Hepatocyte (in vitro differentiated cells): ENCODE data around the gene THEMIS2. TPM values are rescaled to one million over a fixed set of nuclear protein-coding genes. Genes with fewer than 3 reads are reported as not detected.
A peak's percentile ranks its signal among the peaks of the same experiment; 100 is the strongest.
"Not testable (repeated sequence)": the region's sequence is repeated elsewhere in the genome, so short reads cannot be mapped to it uniquely, and the experiment has no call there.

Experiments used
- DNase-seq: peaks from one replicate; pipeline ENCODE4 v3.0.0-alpha.2; 2016; ENCODE audit warnings: low spot score
- H2AFZ ChIP-seq: fragments of 200-600 bp; sonication (generic); 2 replicates; pipeline ENCODE4 v1.6.0; 2016; ENCODE audit warnings: antibody characterized with exemption, mild to moderate bottlenecking
- H3K27ac ChIP-seq: fragments of 200-600 bp; sonication (generic); 2 replicates; pipeline ENCODE4 v1.5.1; 2016; ENCODE audit warnings: mild to moderate bottlenecking
- H3K27me3 ChIP-seq: fragments of 200-600 bp; sonication (generic); 2 replicates; pipeline ENCODE4 v1.6.1; 2016
- H3K36me3 ChIP-seq: fragments of 200-600 bp; sonication (generic); replicated peaks from 2 replicates; pipeline ENCODE4 v1.5.1; 2016; ENCODE audit warnings: low read depth; ENCODE audit not compliant: insufficient read depth
- H3K4me1 ChIP-seq: fragments of 200-600 bp; sonication (generic); 2 replicates; pipeline ENCODE4 v1.5.1; 2016; ENCODE audit warnings: mild to moderate bottlenecking, moderate library complexity; ENCODE audit not compliant: insufficient read depth
- H3K4me2 ChIP-seq: fragments of 200-600 bp; sonication (generic); 2 replicates; pipeline ENCODE4 v1.6.0; 2016
- H3K4me3 ChIP-seq: fragments of 200-600 bp; sonication (generic); 2 replicates; pipeline ENCODE4 v1.5.1; 2016; ENCODE audit warnings: mild to moderate bottlenecking
- H3K79me2 ChIP-seq: fragments of 200-600 bp; sonication (generic); 2 replicates; pipeline ENCODE4 v1.6.0; 2017; ENCODE audit warnings: mild to moderate bottlenecking
- H3K9me2 ChIP-seq: fragments of 200-600 bp; sonication (generic); replicated peaks from 2 replicates; pipeline ENCODE4 v1.6.0; 2017; ENCODE audit warnings: mild to moderate bottlenecking; ENCODE audit not compliant: insufficient read depth
- H3K9me3 ChIP-seq: fragments of 200-600 bp; sonication (generic); 2 replicates; pipeline ENCODE4 v1.5.1; 2016; ENCODE audit warnings: low read depth, mild to moderate bottlenecking
- H4K20me1 ChIP-seq: fragments of 200-600 bp; sonication (generic); 2 replicates; pipeline ENCODE4 v1.6.0; 2016; ENCODE audit warnings: mild to moderate bottlenecking; ENCODE audit not compliant: insufficient read depth, poor library complexity, severe bottlenecking
- CTCF ChIP-seq: fragments of 200-600 bp; sonication (generic); IDR thresholded peaks from 2 replicates; pipeline ENCODE4 v1.5.1; 2016; ENCODE audit warnings: antibody characterized with exemption, mild to moderate bottlenecking; ENCODE audit not compliant: poor library complexity
- EZH2 ChIP-seq: fragments of 200-600 bp; sonication (generic); IDR thresholded peaks from 2 replicates; pipeline ENCODE4 v1.6.1; 2016; ENCODE audit warnings: antibody characterized with exemption, mild to moderate bottlenecking, borderline replicate concordance
- EZH2phosphoT487 ChIP-seq: fragments of 200-600 bp; sonication (generic); IDR thresholded peaks from one replicate; pipeline ENCODE4 v1.6.1; 2018; ENCODE audit warnings: antibody characterized with exemption, mild to moderate bottlenecking, low read depth, moderate library complexity; ENCODE audit not compliant: unreplicated experiment, severe bottlenecking
- WGBS: methylation state at CpG from one replicate; pipeline ENCODE4 v1.1.6; 2016; ENCODE audit warnings: low lambda C conversion rate; ENCODE audit errors: missing lambda C conversion rate; 5-methylcytosine and 5-hydroxymethylcytosine counted together
- polyA plus RNA-seq: library from polyadenylated mRNA; unstranded; fragments of >200 nt; fragmentation: Nextera tagmentation; extraction: Ambion mirVana; gene quantifications from 2 replicates; pipeline ENCODE4 v1.2.1, GENCODE V29; 2016
- total RNA-seq: library from RNA; depleted of rRNA; stranded (reverse); fragments of >200 nt; gene quantifications from 2 replicates; pipeline ENCODE4 v1.2.3, GENCODE V29; 2014

The THEMIS2 gene
- total and polyA plus RNA-seq, 2 experiments from 2014 or later = 1.2 TPM; not detected in 1

- Histone ChIP-seq H3K36me3 (no peaks in the 10 kb centered on the region), H3K9me2 (no peaks in the 10 kb centered on the region), H3K27me3 (peaks cover 8% of the 10 kb centered on the region), H2AFZ (no peak overlapping the region), H4K20me1 (no peaks in the 10 kb centered on the region), H3K79me2 (no peaks in the 10 kb centered on the region), H3K4me1 (no peaks in the 10 kb centered on the region), H3K27ac (no peak overlapping the region), H3K4me2 (no peak overlapping the region), H3K4me3 (no peak overlapping the region), H3K9me3 (no peaks in the 10 kb centered on the region)
- no peak for DNase-seq
- no peak for TF ChIP-seq CTCF
- no peak for TF ChIP-seq EZH2
- TF ChIP-seq EZH2phosphoT487 = no peak
- 83% methylated on average over 16 of the region's 16 CpGs for WGBS
Measured at GRCh38 chr1:27868932-27869718, 3.2 kb upstream of the THEMIS2 start.

DNA sequence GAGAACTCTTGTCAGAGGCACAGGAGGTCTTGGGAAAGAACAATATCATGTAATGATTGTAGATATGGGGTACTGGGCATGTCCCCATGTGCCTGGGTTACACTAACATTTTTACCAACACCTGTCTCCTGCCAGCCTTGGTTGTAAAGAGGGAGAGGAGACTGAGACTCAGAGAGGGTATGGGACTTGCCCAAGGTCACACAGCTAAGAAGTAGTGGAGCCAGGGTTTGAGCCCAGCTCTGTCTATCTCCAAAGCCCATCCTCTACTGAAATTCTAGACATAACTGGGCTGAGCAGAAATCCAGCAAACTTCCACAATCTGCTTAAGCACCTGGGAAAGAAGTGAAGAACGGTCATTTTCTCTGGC is 2.6 kb upstream of the THEMIS2 start:
- H3K9me2 ChIP-seq = no peaks in the 10 kb centered on the region
- no peak overlapping the region for H3K4me3 ChIP-seq
- H2AFZ ChIP-seq = no peak overlapping the region
- peaks cover 8% of the 10 kb centered on the region for H3K27me3 ChIP-seq
- H3K79me2 ChIP-seq = no peaks in the 10 kb centered on the region
- no peak overlapping the region for H3K27ac ChIP-seq
- TF ChIP-seq CTCF = no peak
- no peak for TF ChIP-seq EZH2
- no peak for TF ChIP-seq EZH2phosphoT487
- H3K4me2 ChIP-seq = no peak overlapping the region
- H4K20me1 ChIP-seq = no peaks in the 10 kb centered on the region
- H3K9me3 ChIP-seq = no peaks in the 10 kb centered on the region
- WGBS = 94% methylated on average over 1 of the region's 1 CpG
- no peak for DNase-seq
- no peaks in the 10 kb centered on the region for H3K4me1 ChIP-seq
- no peaks in the 10 kb centered on the region for H3K36me3 ChIP-seq

DNA sequence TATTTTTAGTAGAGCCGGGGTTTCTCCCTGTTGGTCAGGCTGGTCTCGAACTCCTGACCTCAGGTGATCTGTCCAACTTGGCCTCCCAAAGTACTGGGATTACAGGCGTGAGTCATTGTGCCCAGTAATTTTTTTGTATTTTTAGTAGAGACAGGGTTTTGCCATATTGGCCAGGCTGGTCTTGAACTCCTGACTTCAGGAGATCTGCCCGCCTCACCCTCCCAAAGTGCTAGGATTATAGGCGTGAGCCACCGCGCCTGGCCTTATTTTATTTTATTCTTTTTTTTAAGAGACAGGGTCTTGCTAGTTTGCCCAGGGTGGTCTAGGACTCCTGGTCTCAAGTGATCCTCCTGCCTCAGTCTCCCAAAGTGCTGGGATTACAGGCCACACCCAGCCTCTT is 1.3 kb upstream of the THEMIS2 start:
- DNase-seq, H3K4me2 ChIP-seq: not testable (repeated sequence)

GRCh38 chr1:27872802-27873551 is 633 bp downstream of the THEMIS2 start:
- Histone ChIP-seq H3K4me1 (no peaks in the 10 kb centered on the region), H3K27ac (no peak overlapping the region), H3K4me2 (peak overlapping the region; percentile 98), H3K27me3 (peaks cover 8% of the 10 kb centered on the region), H3K36me3 (no peaks in the 10 kb centered on the region), H3K9me2 (no peaks in the 10 kb centered on the region), H3K79me2 (no peaks in the 10 kb centered on the region), H4K20me1 (no peaks in the 10 kb centered on the region), H3K4me3 (peak overlapping the region; percentile 72), H2AFZ (peak overlapping the region; percentile 83), H3K9me3 (no peaks in the 10 kb centered on the region)
- 22% methylated on average over 36 of the region's 38 CpGs for WGBS
- TF ChIP-seq EZH2phosphoT487 (no peak), CTCF (no peak), EZH2 (no peak)
- no peak for DNase-seq

More for the DNA sequence above, 1.3 kb upstream of the THEMIS2 start:
- H3K79me2 ChIP-seq, H3K9me2 ChIP-seq, H3K4me1 ChIP-seq, H2AFZ ChIP-seq, H3K27ac ChIP-seq, H4K20me1 ChIP-seq, H3K9me3 ChIP-seq, H3K27me3 ChIP-seq, H3K36me3 ChIP-seq, H3K4me3 ChIP-seq: not testable (repeated sequence)
- 95% methylated on average over 7 of the region's 7 CpGs for WGBS
